IMR-90 (cell line): ENCODE measurements around the gene GHDC. TPM values are rescaled to one million over a fixed set of nuclear protein-coding genes. Genes with fewer than 3 reads are reported as not detected.
A peak's percentile ranks its signal among the peaks of the same experiment; 100 is the strongest.

ENCODE experiments used
- ATAC-seq: fragments of 200-7000 bp; cut with Tn5 transposase; 2 replicates; pipeline ENCODE4 v1.9.1; 2020; ENCODE audit warnings: low read depth, mild to moderate bottlenecking, moderate library complexity
- BruUV-seq: library from RNA; stranded (reverse); fragments of 400-500 nt; replicated peaks from 2 replicates; lab custom pipeline; 2021; lab: Mats Ljungman, UMichigan
- CTCF ChIA-PET: fragments of 300-600 bp; formaldehyde crosslinking; extraction: SDS; loops from one replicate; lab custom pipeline; 2021; ENCODE audit warnings: antibody characterized with exemption; lab: Yijun Ruan, JAX
- POLR2A ChIA-PET: fragments of 300-600 bp; sonication (Branson Sonifier 250); formaldehyde crosslinking; loops from one replicate; lab custom pipeline; 2022; ENCODE audit warnings: antibody characterized with exemption; ENCODE audit not compliant: unreplicated experiment; lab: Charles Lee
- DNase-seq: peaks from one replicate; pipeline ENCODE4 v3.0.0; 2013
- H2AFZ ChIP-seq: replicated peaks from 2 replicates; pipeline ENCODE3; 2013; ENCODE audit warnings: low read length, mild to moderate bottlenecking; ENCODE audit not compliant: poor library complexity
- H2AK5ac ChIP-seq: 2 replicates; pipeline ENCODE4 v1.6.1; 2013; ENCODE audit warnings: low read depth, low read length, inconsistent platforms
- H2AK9ac ChIP-seq: replicated peaks from 2 replicates; pipeline ENCODE3; 2013; ENCODE audit warnings: mild to moderate bottlenecking, low read depth, low read length, moderate library complexity; ENCODE audit not compliant: poor library complexity
- H2BK120ac ChIP-seq: 2 replicates; pipeline ENCODE4 v1.6.1; 2013; ENCODE audit warnings: low read depth, low read length, inconsistent platforms
- H2BK15ac ChIP-seq: 3 replicates; pipeline ENCODE4 v1.6.1; 2013; ENCODE audit warnings: low read depth, low read length, inconsistent platforms
- H2BK20ac ChIP-seq: 2 replicates; pipeline ENCODE4 v1.6.1; 2013; ENCODE audit warnings: low read depth, mild to moderate bottlenecking, inconsistent platforms, low read length, moderate library complexity
- H2BK5ac ChIP-seq: 2 replicates; pipeline ENCODE4 v1.6.1; 2013; ENCODE audit warnings: mild to moderate bottlenecking, low read depth, low read length, inconsistent platforms; ENCODE audit not compliant: poor library complexity, severe bottlenecking
- H3K14ac ChIP-seq: replicated peaks from 2 replicates; pipeline ENCODE4 v1.6.1; 2013; ENCODE audit warnings: low read depth, low read length, inconsistent platforms
- H3K18ac ChIP-seq: 2 replicates; pipeline ENCODE4 v1.6.1; 2013; ENCODE audit warnings: low read depth, low read length, control low read depth
- H3K23ac ChIP-seq: 2 replicates; pipeline ENCODE4 v1.6.1; 2013; ENCODE audit warnings: low read depth, low read length, inconsistent platforms
- H3K27ac ChIP-seq: 2 replicates; pipeline ENCODE4 v1.5.1; 2013; ENCODE audit warnings: mild to moderate bottlenecking, control low read depth, low read length; ENCODE audit not compliant: insufficient read depth
- H3K27me3 ChIP-seq: 2 replicates; pipeline ENCODE4 v1.6.1; 2013; ENCODE audit warnings: low read length; ENCODE audit not compliant: control insufficient read depth, insufficient read depth
- H3K36me3 ChIP-seq: 2 replicates; pipeline ENCODE4 v1.6.1; 2013; ENCODE audit warnings: low read length, mixed read lengths; ENCODE audit not compliant: control insufficient read depth, insufficient read depth
- H3K4ac ChIP-seq: 2 replicates; pipeline ENCODE4 v1.6.1; 2013; ENCODE audit warnings: low read depth, low read length, inconsistent platforms
- H3K4me1 ChIP-seq: 2 replicates; pipeline ENCODE4 v1.6.1; 2013; ENCODE audit warnings: low read length, mixed read lengths; ENCODE audit not compliant: control insufficient read depth, insufficient read depth
- H3K4me2 ChIP-seq: 2 replicates; pipeline ENCODE4 v1.6.1; 2013; ENCODE audit warnings: low read depth, mild to moderate bottlenecking, control low read depth, low read length, moderate library complexity
- H3K4me3 ChIP-seq: 2 replicates; pipeline ENCODE4 v1.5.1; 2013; ENCODE audit warnings: low read depth, mild to moderate bottlenecking, control low read depth, low read length, moderate library complexity; ENCODE audit not compliant: insufficient read depth
- H3K56ac ChIP-seq: 2 replicates; pipeline ENCODE4 v1.6.1; 2013; ENCODE audit warnings: low read length, inconsistent platforms; ENCODE audit not compliant: insufficient read depth; ENCODE audit errors: extremely low read depth
- H3K79me1 ChIP-seq, 2 experiments: 2 replicates each; pipeline ENCODE4 v1.6.1; 2013; ENCODE audit warnings: low read length in 2 of 2, inconsistent platforms in 1 of 2, low read depth in 1 of 2
- H3K9ac ChIP-seq: 2 replicates; pipeline ENCODE4 v1.6.1; 2013; ENCODE audit warnings: low read depth, low read length, control low read depth
- H3K9me1 ChIP-seq: 2 replicates; pipeline ENCODE4 v1.6.1; 2013; ENCODE audit warnings: low read length, inconsistent platforms; ENCODE audit not compliant: insufficient read depth
- H3K9me3 ChIP-seq: 2 replicates; pipeline ENCODE4 v1.6.1; 2013; ENCODE audit warnings: low read length; ENCODE audit not compliant: control insufficient read depth, insufficient read depth
- H4K20me1 ChIP-seq: 2 replicates; pipeline ENCODE4 v1.6.1; 2013; ENCODE audit warnings: low read length, inconsistent platforms; ENCODE audit not compliant: insufficient read depth
- H4K5ac ChIP-seq: 2 replicates; pipeline ENCODE4 v1.6.1; 2013; ENCODE audit warnings: mild to moderate bottlenecking, low read depth, low read length, control low read depth
- H4K8ac ChIP-seq, 2 experiments: 2 replicates each; pipeline ENCODE4 v1.6.1; 2013; ENCODE audit warnings: low read depth in 2 of 2, low read length in 2 of 2, control low read depth in 1 of 2, inconsistent platforms in 1 of 2
- H4K91ac ChIP-seq: 2 replicates; pipeline ENCODE4 v1.6.1; 2013; ENCODE audit warnings: low read depth, low read length, inconsistent platforms; ENCODE audit not compliant: insufficient read depth
- CEBPB ChIP-seq: IDR thresholded peaks from 2 replicates; pipeline ENCODE4 v1.6.1; 2012; ENCODE audit warnings: low read depth, low read length, improper control_type of control experiment
- SMC3 ChIP-seq: fragments of 150-350 bp; IDR thresholded peaks from 2 replicates; pipeline ENCODE4 v1.6.1; 2016; ENCODE audit warnings: low read depth, mild to moderate bottlenecking, antibody characterized with exemption, low read length, moderate library complexity
- WGBS, 2 experiments: methylation state at CpG; one replicate each; pipeline versions ENCODE4 v1.1.5 to v1.1.7; 2013; ENCODE audit warnings: missing lambda C conversion rate in 2 of 2; ENCODE audit not compliant: insufficient read length in 1 of 2; ENCODE audit errors: extremely low coverage in 2 of 2; 5-methylcytosine and 5-hydroxymethylcytosine counted together
- dilution Hi-C: fragments of 300-500 bp; cut with HindIII; formaldehyde crosslinking; loops from one replicate; pipeline ENCODE4 v1.14.3; 2018; ENCODE audit warnings: low sequenced_read_pairs; ENCODE audit not compliant: unreplicated experiment
- in situ Hi-C: fragments of 300-500 bp; cut with MboI; formaldehyde crosslinking; loops from 3 replicates; pipeline ENCODE4 v1.14.3; 2019; ENCODE audit warnings: low sequenced_read_pairs, inconsistent platforms, mixed read lengths
- intact Hi-C: fragments of 100-400 bp; cut with micrococcal nuclease; formaldehyde crosslinking; loops from 2 replicates; pipeline ENCODE4 v1.10.0; 2022
- polyA plus RNA-seq, 3 experiments: library from polyadenylated mRNA; depleted of rRNA; stranded (reverse); fragments of >200 nt; gene quantifications; 2 replicates each; pipeline ENCODE4 v1.2.3, GENCODE V29; 2012; ENCODE audit warnings: low replicate concordance in 1 of 3
- total RNA-seq: library from RNA; depleted of rRNA; stranded (reverse); fragments of >200 nt; gene quantifications from 2 replicates; pipeline ENCODE4 v1.2.3, GENCODE V29; 2012

GHDC gene
- total and polyA plus RNA-seq, 2 of the 4 experiments (the other 2 are of a cell fraction), result 5.2 to 8.1 TPM

DNA sequence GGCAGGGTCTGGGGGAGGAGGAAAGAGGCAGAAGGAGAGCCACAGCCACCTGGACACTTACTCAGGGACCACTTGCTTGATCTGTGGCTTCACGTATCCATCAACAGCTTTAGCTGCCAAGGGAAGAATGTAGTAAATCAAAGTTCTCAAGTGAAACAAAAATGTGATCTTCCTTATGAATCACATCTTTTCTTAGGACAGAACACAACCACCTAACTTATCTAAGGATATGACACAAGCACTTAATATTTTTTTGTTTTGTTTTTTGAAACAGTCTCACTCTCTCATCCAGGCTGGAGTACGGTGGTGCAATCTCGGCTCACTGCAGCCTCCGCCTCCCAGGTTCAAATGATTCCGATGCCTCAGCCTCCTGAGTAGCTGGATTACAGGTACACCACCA lies 8.4 kb upstream of the GHDC start:
- DNase-seq (peak; percentile 19), ATAC-seq (no peak; the same call in 1 of the 2 replicates)

More for the DNA sequence above, 8.4 kb upstream of the GHDC start:
- peaks cover 5% of the 10 kb centered on the region; the same call in 1 of the 2 replicates for H3K9me1 ChIP-seq
- no peak overlapping the region for H3K4me2 ChIP-seq
- no peak overlapping the region for H3K4ac ChIP-seq
- H2AK5ac ChIP-seq, result no peak overlapping the region
- H3K18ac ChIP-seq, result no peak overlapping the region
- H3K14ac ChIP-seq, result no peak overlapping the region
- WGBS, 2 experiments, result no CpG with 5 or more reads among the region's 5 CpGs
- H3K79me1 ChIP-seq, result peaks cover 0 to 10% of the 10 kb centered on the region in 2 experiments; a peak in 2 of 4 replicates
- no peak overlapping the region for H2BK5ac ChIP-seq
- H4K20me1 ChIP-seq, result peaks cover 3% of the 10 kb centered on the region; the same call in 1 of the 2 replicates
- H3K56ac ChIP-seq, result no peak overlapping the region
- dilution Hi-C loops (no loop called here), intact Hi-C loops (no loop called here), in situ Hi-C loops (no loop called here)
- H3K9ac ChIP-seq, result no peak overlapping the region
- H2BK15ac ChIP-seq, result no peak overlapping the region
- no TSS peak for BruUV-seq
- ChIA-PET POLR2A (no interaction called here), CTCF (no interaction called here)
- H4K91ac ChIP-seq, result no peak overlapping the region
- H2AFZ ChIP-seq, result no peak overlapping the region
- no peak overlapping the region for H3K27ac ChIP-seq
- peaks cover 52% of the 10 kb centered on the region for H3K36me3 ChIP-seq
- no peak overlapping the region for H3K23ac ChIP-seq
- H3K27me3 ChIP-seq, result no peaks in the 10 kb centered on the region
- no peak overlapping the region for H4K8ac ChIP-seq
- H3K4me1 ChIP-seq, result 0 out of 2 replicates have a peak, but pooled peaks cover 1% of the 10 kb centered on the region
- no peak overlapping the region for H4K5ac ChIP-seq
- H3K4me3 ChIP-seq, result no peak overlapping the region
- H2AK9ac ChIP-seq, result no peak overlapping the region
- TF ChIP-seq SMC3 (no peak), CEBPB (peak; percentile 37; the same call in 1 of the 2 replicates)
- H2BK120ac ChIP-seq, result no peak overlapping the region
- H2BK20ac ChIP-seq, result no peak overlapping the region
- no peaks in the 10 kb centered on the region for H3K9me3 ChIP-seq
